DMS79 (cell line): Measurements from ENCODE around the gene ACTMAP.

Source experiments
- DNase-seq: peaks from one replicate; lab custom pipeline; 2025; lab: John Stamatoyannopoulos, UW

Gene ACTMAP

GRCh38 chr19:40693896-40694295 lies 56.4 kb downstream of the ACTMAP start:
- DNase-seq, result no peak

GRCh38 chr19:40693150-40693788 lies 57.0 kb downstream of the ACTMAP start:
- DNase-seq, result no peak

GRCh38 chr19:40692212-40692551 lies 58.1 kb downstream of the ACTMAP start:
- no peak for DNase-seq

GRCh38 chr19:40691421-40692211 lies 58.7 kb downstream of the ACTMAP start:
- DNase-seq, result peak; percentile 84
